GM12801 (cell line): ENCODE measurements around the gene NECTIN4.

Experiments used
- TF ChIP-seq, protein P1 (sequence below): IDR thresholded peaks from one replicate; pipeline ENCODE4 v1.5.1; 2011; ENCODE audit warnings: control low read depth; ENCODE audit not compliant: insufficient read length; ENCODE audit errors: extremely low read depth

The NECTIN4 gene

DNA sequence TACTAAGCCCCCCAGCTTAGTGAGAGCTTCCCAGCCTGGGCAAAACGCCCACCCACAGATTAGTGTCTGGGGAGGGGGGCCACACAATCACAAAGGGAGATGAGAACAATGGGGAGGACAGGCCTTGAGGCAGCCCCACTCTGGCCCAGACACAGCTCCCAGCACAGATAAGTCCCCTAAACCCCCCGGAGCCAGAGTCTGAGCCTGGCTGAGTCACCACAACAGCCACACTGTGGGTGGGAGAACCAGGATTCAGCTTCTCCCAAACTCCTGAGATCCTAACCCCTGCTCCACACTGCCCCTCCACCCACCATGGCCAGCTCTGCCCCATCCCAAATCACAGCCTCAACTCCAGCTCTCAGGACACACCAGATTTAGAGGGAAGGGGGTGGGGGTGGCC, 4.2 kb downstream of the NECTIN4 start:
- TF ChIP-seq, protein P1, sequence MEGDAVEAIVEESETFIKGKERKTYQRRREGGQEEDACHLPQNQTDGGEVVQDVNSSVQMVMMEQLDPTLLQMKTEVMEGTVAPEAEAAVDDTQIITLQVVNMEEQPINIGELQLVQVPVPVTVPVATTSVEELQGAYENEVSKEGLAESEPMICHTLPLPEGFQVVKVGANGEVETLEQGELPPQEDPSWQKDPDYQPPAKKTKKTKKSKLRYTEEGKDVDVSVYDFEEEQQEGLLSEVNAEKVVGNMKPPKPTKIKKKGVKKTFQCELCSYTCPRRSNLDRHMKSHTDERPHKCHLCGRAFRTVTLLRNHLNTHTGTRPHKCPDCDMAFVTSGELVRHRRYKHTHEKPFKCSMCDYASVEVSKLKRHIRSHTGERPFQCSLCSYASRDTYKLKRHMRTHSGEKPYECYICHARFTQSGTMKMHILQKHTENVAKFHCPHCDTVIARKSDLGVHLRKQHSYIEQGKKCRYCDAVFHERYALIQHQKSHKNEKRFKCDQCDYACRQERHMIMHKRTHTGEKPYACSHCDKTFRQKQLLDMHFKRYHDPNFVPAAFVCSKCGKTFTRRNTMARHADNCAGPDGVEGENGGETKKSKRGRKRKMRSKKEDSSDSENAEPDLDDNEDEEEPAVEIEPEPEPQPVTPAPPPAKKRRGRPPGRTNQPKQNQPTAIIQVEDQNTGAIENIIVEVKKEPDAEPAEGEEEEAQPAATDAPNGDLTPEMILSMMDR = no peak

DNA sequence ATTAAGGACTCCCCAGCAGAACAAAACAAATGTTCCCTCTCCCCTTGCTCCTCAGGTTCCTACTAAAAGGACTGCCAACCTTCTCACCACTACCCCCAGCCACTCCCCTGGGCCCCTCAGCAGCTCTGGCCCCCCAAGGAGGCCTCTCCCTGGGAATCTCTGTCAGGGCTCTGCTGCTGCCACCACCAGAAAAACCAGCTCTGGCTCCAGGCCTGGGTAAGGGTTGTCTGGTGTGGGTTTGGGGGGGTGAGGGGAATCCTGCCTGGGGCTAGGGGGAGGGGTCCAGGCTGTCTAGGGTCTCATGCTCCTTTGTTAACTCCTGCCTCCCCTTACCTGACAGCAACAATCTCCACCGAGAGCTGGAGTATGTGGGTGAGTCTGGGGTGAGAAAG, 4.8 kb downstream of the NECTIN4 start:
- TF ChIP-seq, protein P1 = no peak

DNA sequence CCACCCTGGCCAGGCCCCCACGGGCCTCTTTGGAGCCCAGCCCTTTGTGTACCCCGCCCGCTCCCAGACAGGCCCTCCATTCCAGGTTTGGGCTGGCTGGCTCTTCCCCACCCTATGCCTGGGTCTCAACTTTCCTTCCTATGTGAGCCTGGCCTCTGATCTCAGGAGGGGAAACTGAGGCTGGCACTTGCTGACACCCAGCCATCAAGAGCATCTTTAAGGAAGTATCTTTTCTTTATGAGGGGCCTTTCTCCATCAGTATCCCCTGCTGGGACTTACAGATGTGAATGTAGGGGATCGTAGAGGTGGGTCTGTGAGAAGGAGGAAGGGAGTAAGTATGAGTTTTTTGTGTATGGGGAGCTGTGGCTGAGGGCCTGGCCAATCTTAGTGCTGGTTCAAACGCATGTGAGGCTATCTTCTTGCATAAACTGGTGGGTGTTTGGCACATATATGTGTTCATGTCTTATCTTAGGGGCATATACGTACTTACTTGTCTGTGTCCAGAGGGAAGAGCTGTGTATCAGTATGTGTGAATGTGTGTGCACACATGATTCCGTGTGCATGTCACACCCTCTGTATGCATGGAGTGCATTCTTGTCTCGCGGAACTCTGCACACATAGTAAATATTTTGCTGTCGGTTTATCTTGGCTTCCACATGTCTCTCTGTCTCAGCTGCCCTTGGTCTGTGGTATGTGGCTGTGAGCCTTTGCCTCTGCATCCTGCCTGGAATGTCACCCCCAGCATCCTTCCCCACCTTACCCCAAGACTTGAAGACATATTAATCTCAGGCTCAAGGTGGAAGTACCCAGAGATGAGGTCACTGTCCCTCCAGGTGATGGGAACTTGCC, 5.4 kb downstream of the NECTIN4 start:
- TF ChIP-seq, protein P1 = no peak

DNA sequence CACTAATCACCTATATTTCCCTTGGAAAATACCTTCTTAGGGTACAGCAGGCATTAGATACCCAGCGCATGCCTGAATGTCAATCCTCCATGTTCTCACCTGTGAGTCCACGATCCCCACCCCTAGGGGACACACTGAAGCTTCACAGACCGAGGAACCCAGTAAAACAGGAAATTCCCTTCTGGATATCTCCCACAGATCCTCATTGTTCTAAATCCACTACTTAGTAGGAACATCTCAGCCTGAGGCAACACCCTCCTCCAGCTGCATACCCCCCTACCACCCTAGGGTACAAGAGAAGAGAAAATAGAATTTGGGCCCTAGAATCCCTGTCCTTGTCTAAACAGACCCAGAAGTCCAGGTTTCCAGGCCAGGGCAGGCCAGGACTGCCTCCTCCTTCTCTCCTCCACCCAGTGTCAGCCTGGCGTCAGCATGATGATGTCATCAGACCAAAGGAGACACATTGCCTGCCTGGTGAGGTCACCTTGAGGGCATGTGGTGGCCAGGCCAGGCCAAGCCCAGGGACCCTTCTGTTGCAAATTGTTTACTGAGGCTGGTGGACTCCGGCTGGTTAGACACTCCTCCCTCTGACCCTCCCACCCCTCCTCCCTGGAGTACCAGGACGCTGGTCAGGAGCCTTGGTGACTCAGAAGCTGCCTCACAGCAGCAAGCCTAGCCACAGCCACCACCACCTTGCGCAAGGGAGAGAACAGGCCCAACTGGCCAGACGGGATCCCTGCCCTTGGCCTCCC, 6.2 kb downstream of the NECTIN4 start:
- TF ChIP-seq, protein P1 = no peak

DNA sequence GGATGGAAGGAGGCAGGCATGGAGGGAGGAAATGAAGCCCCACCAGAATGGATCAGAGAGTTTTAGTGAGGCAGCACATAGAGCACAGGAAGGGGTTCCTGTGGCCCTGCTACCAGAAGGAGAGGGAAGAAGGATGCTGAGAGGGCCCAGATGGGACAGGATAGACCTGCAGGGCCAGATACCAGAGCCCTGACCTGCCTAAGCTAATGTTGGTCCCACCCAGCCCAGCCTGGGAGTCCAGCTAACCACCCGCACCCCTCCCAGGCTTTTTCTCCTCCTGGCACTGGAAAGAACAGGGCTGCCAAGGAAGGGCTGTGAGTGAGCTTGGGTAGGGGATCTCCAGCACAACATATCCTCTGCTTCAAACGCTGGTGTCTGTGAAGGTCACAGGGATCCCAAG, 6.9 kb downstream of the NECTIN4 start:
- TF ChIP-seq, protein P1 = no peak

DNA sequence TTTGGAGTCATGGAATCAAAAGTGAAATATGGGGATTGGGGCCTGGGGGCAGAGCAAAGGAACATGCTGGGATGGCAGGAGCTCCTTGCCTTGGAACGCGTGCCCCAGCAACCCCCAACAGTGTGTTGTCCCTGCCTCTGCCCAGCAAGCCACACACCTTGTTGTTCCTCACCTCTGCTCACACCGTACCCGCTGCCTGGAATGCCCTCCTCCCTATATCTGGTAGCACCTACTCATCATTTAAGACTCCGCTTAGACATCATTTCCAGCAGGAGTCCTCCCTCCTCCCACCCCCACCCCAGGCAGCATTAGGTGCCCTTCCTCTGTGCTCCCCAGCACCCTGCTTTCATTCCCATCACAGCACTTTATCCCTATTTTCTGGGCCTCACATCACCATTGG, 7.8 kb downstream of the NECTIN4 start:
- TF ChIP-seq, protein P1 = no peak

DNA sequence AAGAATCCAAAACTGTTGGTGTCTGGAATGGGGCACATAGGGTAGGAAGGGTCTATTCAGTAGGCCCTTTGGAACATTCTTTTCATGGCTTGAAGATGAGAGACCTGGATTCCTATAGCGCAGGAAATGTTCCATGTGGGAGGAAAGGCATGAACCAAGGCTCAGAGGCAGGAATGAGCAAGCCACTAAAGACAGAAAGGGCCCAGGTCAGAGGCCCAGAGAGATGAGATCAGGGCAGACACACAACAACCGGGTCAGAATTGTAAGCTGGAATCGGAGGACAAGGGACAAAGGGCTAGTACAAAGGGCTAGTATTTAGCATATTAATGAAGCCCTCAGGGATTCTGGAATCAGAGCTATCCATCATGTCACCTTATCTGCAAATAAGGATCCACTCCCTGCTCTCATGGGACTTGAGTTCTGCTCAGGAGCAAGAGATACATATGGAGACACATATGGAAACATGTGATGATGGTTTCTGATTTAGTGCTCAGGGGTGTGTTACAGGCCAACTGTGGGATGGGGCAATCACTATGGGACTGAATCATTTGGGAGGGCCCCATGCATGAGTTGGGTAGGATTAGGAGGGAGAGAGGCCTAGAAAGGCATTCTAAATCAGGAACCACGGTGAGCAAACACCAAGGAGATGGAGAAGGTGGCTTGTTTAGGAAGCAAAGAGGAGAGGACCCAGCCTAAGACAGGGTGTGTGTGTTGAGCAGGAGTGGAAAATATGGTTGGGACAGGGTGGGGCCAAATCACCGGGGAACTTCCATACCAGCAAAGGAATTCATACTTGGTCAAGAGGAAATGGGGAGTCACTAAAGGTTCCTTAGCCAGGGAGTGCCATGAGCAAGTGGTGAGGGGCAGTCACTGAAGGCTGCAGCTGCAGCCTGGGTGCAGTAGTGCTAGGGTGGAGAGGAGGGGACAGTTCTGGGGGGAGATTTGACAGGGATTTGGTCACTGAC, 8.6 kb downstream of the NECTIN4 start:
- TF ChIP-seq, protein P1 = no peak
